HG03025 (cell line): Measurements from ENCODE around the gene TXNDC15.
"Not testable (repeated sequence)": the region's sequence is repeated elsewhere in the genome, so short reads cannot be mapped to it uniquely, and the experiment has no call there.

Experiments used
- ATAC-seq: cut with Tn5 transposase; IDR thresholded peaks from one replicate; pipeline ENCODE4 v1.9.1; 2021; ENCODE audit warnings: mild to moderate bottlenecking, moderate library complexity; ENCODE audit not compliant: unreplicated experiment, low FRiP score

TXNDC15 gene

GRCh38 chr5:134874831-134875655, 872 bp downstream of the TXNDC15 start:
- ATAC-seq: no peak

- ATAC-seq: no peak
Measured at GRCh38 chr5:134877159-134877558, 3.0 kb downstream of the TXNDC15 start.

- no peak for ATAC-seq
Measured at GRCh38 chr5:134878403-134878802, 4.2 kb downstream of the TXNDC15 start.

DNA sequence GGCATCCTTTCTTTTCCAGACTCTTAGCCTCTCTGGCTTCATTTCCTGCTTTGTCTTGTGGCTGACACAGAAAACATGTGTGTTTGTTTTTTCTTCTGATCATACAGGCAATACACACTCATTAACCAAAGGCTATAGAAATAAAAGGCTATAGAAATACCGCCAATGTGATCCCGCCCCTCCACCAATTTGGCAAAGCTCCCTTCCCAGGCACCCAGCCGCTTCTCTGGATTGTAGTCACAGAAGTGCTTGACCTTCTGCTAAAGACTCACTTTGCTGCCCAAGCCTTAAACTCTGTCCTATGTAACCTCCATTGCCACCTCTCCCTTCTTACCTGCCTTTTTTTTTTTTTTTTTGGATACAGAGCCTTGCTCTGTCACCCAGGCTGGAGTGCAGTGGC, 5.3 kb downstream of the TXNDC15 start:
- no peak for ATAC-seq

GRCh38 chr5:134880937-134881336, 6.8 kb downstream of the TXNDC15 start:
- not testable (repeated sequence) for ATAC-seq

GRCh38 chr5:134881711-134882110, 7.5 kb downstream of the TXNDC15 start:
- not testable (repeated sequence) for ATAC-seq

DNA sequence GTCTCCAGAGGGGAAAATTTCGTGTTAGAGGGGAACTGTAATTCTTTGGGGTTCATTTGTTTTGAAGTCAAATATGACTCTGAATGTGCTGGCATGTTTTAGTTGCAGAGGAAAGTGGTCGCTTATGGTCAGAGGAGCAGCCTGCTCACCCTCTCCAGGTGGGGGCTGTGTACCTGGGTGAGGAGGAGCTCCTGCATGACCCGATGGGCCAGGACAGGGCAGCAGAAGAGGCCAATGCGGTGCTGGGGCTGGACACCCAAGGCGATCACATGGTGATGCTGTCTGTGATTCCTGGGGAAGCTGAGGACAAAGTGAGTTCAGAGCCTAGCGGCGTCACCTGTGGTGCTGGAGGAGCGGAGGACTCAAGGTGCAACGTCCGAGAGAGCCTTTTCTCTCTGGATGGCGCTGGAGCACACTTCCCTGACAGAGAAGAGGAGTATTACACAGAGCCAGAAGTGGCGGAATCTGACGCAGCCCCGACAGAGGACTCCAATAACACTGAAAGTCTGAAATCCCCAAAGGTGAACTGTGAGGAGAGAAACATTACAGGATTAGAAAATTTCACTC, 13.5 kb downstream of the TXNDC15 start:
- no peak for ATAC-seq

DNA sequence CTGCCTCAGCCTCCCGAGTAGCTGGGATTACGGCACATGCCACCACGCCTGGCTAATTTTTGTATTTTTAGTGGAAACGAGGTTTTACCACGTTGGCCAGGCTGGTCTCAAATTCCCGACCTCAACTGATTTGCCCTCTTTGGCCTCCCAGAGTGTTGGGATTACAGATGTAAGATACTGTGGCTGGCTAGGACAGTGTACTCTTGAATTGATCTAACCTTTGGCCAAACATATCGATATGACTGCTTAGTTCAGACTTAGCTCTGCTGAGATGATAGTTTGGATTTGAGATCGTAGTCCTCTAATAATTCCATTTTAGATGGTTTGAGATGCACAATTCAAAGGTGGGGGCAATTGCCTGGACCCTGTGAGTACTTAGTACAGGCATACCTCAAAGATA, 15.2 kb downstream of the TXNDC15 start:
- no peak for ATAC-seq

DNA sequence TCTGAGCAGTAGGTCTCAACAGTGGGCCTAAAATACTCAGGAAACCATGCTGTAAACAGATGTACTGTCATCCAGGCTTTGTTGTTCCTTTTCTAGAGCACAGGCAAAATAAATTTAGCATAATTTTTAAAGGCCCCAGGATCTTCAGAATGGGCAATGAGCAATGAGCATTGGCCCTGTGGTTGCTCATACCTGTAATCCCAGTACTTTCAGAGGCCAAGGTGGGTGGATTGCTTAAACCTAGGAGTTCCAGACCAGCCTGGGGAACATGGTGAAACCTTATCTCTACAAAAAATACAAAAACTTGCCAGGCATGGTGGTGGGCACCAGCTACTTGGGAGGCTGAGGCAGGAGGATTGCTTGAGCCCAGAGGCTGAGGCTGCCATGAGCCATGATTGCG, 17.3 kb downstream of the TXNDC15 start:
- ATAC-seq: no peak

GRCh38 chr5:134892282-134892681, 18.1 kb downstream of the TXNDC15 start:
- no peak for ATAC-seq

DNA sequence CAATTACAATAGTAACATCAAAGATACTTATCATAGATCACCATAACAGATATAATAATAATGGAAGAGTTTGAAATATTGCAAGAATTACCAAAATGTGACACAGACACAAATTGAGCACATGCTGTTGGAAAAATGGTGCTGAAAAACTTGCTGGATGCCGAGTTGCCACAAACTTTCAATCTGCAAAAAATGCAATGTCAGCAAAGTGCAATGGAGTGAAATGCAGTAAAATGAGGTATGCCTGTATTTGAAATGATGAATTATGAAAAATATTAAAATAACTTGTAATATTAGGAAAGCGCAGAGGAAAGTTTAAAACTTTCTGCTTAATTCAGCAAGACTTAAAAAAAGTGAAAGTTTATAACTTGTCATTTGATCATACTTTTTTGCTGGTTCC, 18.8 kb downstream of the TXNDC15 start:
- ATAC-seq: no peak

GRCh38 chr5:134893748-134894505, 19.8 kb downstream of the TXNDC15 start:
- no peak for ATAC-seq

DNA sequence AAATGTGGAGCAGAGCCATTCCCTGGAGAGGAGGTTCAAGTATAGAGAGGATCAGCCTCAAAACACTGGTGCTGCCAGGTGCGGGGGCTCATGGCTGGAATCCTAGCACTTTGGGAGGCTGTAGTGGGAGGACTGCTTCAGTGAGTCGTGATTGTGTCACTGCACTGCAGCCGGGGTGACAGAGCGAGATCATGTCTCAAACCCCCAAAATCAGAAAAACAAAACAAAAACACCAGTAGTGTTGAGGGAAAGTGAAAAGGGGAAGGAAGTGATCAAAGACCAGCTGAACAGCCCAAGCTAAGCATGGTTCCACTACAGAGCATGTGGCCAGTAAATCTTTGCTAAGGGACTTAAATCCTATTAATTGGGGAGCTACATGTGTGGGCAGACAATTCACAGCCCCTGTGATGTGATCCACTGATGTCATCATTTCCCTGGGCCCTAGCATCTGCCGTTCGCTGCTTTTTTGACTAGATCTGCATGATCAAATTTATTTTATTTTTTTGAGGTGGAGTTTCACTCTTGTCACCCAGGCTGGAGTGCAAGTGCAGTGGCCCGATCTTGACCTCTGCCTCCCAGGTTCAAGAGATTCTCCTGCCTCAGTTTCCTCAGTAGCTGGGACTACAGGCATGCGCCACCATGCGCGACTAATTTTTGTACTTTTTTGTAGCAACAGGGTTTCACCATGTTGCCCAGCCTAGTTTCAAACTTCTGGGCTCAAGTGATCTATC, 28.1 kb downstream of the TXNDC15 start:
- ATAC-seq: no peak

DNA sequence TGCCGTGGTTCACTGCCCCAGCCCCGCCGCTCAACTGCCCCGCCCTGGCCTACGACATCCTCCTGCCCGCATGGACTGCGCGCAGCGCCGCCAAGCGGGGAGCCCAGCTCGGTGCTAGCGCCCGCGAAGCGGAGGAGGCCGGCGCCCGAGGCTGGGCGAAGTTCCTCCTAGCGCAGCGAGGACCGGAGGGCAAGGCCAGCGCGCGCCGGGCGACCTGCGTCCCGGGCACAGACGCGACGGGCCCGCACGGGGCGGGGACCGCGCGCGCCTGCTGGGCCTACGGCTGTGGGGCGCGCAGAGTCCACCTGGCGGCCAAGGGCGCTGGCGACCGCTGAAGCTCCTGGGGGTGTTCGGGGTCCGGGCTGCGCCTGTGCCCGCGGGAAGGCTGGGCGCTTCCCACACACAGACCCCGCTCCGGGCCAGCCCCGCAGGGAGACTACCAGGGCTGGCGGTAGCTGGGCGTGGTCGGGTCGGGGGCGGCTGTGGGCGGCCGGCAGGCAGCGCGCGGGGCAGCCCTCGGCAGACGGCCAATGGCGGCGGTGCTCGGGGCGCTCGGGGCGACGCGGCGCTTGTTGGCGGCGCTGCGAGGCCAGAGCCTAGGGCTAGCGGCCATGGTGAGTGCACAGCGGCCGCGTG, 30.6 kb downstream of the TXNDC15 start, which contains the start of gene PCBD2:
TSS of gene PCBD2 (plus strand) at position 522 of the 636 bp plus-strand sequence. CDS start at position 531, 9 bp downstream.
- peak; percentile 73 for ATAC-seq

DNA sequence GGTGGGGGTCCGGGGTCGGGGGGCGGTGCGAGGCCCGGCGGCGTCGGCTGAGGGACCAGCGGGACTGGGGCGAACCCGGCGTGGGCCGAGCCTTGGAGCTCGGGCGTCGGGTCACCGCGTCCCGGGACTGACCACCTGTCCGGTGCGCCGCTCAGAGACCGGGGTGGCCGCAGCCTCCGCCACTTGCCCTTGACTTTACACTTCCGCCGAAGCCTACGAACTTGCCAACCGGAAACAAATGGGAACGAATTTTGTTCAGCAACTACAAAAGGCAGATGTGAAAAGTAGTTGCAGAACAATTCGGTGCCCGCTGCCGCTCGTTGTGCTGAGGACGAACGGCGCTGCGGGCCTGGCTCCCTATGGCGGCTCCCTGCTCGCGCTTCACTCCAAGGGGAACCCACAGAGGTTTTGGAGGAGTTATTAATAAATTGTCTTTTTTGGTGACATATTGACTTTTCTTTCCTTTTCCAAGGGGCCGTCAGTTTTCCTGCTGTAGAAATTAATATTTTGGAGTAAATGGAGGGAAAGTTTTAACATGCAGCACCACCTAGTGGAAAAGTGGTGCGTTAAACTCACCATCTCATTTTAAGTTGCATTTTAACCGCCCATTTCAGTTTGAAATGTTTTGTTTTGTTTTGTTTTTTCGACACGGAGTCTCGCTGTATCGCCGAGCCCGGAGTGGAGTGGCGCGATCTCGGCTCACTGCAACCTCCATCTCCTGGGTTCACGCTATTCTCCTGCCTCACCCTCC, 31.2 kb downstream of the TXNDC15 start:
- ATAC-seq: peak; percentile 28

GRCh38 chr5:134906811-134907210, 32.6 kb downstream of the TXNDC15 start:
- ATAC-seq: no peak

DNA sequence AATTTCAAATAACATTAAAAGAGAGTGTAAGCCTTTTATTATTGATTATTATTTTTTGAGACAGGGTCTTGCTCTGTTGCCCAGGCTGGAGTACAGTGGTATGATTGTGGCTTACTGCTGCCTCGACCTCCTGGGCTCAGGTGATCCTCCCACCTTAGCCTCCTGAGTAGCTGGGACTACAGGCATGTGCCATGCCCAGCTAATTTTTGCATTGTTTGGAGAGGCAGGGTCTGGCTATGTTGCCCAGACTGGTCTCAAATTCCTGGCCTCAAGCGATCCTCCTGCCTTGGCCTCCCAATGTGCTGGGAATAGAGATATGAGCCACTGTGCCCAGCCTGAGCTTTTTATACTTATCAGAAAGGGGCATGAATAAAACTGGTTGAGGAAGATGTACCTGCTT, 36.6 kb downstream of the TXNDC15 start:
- ATAC-seq: not testable (repeated sequence)

DNA sequence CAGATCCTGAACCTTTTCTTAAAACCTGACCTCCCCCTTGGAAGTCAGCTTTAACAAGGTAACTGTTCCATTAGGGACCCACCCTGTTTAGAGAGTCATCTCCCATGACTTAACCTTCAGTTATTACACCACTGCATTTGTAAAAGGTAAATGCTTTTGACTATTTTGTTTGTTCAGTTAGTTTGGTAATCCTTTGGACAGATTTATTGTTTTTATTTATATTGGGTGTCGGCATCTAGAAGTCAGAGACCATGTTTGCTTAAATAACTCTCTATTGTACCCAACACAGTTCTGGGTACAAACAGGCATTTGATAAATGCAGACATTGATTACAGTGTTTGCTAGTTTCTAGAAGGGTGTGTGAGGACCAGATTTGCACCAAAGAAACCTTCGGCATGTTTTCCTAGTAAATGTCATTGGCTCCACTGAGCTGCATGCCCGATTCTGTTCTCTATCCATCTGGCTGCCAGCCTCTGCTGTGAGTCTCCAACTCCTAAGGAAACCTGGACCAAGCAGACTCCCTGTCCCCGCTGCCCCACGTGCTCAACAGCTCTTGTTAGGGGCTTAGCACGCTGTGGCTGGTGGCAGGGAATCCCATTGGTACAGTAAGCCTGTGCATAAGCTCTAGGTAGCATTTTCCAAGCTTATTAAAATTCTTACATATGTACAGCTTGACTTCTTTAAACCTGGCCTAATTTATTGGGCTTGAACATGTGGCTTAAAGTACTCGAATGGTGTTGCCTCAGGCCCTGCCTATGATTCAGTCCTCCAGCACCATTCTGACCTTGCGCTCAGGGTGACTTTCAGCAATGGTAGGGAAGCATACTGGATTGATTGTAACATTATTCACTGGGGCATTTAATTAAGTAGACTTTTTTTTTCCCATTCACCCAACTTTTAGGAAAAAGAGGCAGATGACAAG, 37.4 kb downstream of the TXNDC15 start:
- no peak for ATAC-seq
